GM21529 (cell line): ENCODE data around the gene CC2D2B.
"Not testable (repeated sequence)": the region's sequence is repeated elsewhere in the genome, so short reads cannot be mapped to it uniquely, and the experiment has no call there.

Experiments used
- ATAC-seq: cut with Tn5 transposase; IDR thresholded peaks from one replicate; pipeline ENCODE4 v1.9.1; 2021; ENCODE audit not compliant: unreplicated experiment

Gene CC2D2B, protein sequence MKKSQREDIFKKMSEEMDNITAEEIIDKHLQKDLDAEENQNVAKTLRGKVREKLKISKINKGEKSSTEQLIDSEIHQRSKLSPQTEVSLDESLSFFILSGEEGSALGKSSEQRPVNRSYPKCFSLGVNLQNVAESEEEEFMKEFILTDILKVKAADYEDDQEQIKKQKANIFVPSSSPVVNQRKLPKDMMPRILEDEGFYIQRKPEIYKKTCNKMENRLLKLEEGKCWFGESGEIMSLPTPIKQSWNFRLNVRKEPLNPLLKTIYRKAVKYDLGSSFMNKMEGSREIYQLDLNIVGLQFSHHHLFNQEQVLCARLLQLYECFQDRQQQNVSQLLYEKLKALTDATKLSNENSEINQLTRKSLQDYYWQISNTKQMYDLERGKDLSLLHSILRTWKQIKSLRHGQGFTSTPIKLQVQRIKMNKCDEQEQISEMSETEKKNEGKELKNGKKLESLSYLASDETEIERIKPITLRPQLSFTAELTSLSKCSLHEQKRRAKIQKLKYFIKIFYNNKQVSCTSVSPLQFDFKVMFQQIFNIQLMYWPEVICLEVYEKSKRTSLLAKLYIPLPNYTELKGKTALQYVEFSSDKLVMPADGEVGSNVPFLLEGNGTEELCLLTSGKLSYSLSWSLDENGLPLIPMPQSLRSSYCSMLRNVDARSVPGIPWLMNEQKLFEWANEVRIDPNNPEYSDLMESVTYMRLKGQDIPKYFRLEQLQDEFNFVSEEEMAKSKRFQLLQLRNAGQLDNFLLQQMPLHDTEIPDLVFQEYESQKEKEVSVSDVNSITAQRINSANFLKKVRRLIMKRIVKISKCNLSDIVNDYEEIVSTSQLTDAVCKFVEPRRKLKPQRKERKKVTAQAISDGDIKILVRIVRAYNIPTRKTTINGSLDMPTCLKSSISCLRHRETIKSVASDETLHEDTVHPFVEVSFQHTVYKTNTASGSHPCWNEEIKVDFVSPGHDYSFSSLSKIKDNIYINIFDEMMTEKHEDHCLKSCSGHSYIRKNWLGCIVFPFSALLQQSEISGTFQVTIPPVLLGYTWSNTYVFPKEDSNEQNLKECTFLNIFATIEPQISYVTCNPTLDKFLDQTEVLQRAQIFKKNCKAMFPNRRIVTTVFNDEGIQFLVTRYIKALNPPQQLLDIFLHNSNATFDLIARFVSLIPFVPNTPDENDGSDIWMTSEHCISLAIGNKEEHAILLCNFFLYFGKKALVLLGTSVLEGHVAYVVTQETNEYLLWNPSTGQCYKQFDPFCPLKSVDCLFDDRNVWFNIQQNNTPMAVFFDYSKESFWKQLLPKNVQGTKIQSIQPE (N-terminal part only)

DNA sequence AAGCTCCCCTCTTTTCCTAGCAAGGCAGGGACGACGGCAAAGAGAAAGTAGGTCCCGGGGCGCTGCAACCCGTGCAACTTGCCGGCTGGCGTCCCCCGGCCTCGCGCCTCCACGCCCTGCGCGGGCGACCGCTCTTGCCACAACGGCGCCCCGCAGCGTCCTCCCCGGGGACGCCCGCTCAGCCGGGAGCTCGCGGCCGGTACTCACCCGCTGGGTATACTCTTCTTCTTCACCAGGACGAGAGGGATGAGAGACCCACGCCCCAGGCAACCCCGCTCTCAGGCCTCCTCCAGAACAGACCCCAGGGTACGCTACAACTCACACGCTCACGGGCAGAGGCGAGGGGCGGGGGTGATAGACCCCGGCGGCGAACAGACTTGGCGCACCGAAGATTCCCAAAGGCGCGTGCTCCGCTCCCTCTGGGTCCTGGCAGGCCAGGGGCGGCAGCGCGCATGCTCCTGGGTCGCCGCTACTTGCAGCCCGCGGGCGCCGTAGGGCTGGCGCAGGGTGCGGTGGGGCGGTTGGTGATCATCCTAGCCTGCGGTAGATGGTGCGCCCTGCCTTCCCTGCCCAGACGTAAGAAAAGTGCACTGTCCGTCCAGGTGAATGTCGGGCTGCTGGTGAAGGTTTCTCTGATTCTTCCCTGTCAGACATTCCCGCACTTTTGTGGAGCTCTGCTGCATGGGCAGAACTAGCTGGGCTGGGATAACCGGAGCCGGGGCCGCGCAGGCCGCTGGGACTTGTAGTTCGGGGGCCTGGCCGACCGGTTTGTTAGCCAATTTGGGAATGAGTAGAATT is at the start of gene CC2D2B:
Gene CC2D2B, plus strand, starts transcription at position 520 of the 798 bp plus-strand sequence. CDS start 3,349 bp downstream, outside the sequence.
- ATAC-seq, result peak; percentile 87

GRCh38 chr10:95860166-95860940 is 47.4 kb upstream of the CC2D2B start:
- ATAC-seq, result no peak

DNA sequence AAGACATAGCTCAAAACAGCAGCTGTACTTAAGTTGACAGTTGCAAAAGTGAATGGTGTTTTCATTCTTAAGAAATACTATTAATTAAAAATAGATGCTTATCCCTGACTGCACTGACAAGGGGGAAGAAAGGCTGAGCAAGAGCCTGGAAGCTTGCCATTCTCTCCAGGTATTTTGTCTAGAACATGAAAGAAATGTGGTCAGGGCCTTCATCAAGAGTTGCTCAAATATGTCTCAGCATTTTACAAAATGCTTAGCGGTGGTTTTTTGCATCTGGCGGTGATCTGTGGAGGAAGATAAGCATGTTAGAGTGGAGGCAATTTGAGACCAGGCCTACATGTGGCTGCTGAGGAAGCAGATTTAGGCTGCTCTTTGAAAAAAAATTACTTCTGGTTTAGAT is 46.4 kb upstream of the CC2D2B start:
- no peak for ATAC-seq

- ATAC-seq, result peak; percentile 92
These were observed 42.6 kb upstream of the CC2D2B start for GRCh38 chr10:95864906-95865813.

- ATAC-seq, result no peak
These were observed 41.8 kb upstream of the CC2D2B start for GRCh38 chr10:95865814-95866466.

- no peak for ATAC-seq
These were observed 41.3 kb upstream of the CC2D2B start for GRCh38 chr10:95866467-95866842.

DNA sequence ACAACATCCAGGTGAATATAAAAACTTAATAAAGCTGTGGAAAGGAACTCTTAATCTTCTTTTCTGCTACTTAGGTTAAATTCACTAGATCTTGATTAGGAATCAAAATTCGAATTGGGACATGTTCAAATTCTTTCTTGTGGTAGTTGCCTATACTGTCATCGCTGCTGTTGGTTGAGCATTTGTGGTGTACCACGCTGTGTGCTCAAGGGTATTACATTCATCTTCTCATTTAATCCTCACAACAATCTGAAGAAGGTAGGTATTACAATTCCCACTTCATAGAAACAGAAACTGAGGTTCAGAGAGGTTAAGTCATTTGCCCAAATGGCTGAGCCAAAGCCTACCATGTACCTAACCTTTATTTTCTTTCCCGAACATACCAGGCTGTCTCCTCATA is 39.9 kb upstream of the CC2D2B start:
- no peak for ATAC-seq

- ATAC-seq, result no peak
These were observed 35.5 kb upstream of the CC2D2B start for GRCh38 chr10:95872158-95872711.

GRCh38 chr10:95873139-95873538 is 34.6 kb upstream of the CC2D2B start:
- no peak for ATAC-seq

- no peak for ATAC-seq
These were observed 34.1 kb upstream of the CC2D2B start for GRCh38 chr10:95873651-95874050.

GRCh38 chr10:95874783-95875182 is 33.0 kb upstream of the CC2D2B start:
- ATAC-seq, result not testable (repeated sequence)

GRCh38 chr10:95876756-95877155 is 31.0 kb upstream of the CC2D2B start:
- ATAC-seq, result no peak

DNA sequence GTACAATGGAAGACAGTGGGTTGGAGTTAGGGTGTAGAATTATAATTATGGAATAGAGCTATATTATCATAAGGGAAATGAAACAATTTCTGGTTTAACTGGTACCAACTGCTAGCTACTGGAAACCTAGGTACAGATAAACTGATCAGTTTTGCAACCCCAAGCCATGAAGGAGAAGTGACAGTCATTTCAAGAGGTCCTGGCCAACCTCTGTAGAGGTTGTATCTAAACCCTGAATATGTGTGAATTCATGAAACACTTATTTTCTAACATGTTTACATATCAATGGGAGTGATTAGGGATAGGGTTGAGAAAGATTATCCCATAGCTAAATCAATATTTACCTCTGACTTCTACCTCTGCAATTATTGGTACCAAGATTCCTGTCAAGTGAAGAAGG is 29.9 kb upstream of the CC2D2B start:
- ATAC-seq, result peak; percentile 50

DNA sequence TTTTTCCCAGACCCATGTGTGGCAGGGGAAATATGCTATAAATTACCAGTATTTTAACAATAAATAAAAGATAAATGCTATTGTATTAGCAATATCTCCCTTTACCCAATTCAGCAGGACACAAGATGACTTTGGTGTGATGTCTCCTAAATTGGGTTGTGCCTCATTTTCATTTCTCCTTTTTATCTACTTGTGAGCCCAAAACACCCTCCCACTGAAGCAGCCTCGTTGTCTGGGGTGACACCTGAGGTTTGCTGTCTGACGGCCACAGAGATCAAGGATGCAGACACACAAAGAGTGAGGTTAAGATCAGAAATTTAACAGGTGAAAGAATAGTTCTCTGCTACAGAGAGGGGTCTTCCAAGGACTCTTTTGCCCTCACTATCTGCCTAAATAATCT is 27.1 kb upstream of the CC2D2B start:
- peak; percentile 40 for ATAC-seq

DNA sequence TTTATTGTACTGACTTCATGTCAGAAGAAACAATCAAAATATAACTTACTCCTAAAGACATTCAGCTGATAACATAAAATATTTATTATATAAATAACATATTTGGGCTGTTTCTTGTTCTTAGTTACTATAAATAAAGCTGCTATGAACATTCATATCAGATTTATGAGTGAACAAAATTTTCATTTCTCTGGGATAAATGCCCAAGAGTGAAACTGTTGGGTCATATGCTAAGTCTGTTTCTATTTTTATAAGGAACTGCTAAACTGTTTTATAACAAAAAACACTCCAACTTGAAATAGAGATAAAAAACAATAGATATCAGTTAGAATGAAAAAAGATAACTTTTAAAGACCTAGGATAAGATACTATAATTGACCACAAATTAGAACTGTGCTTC is 26.5 kb upstream of the CC2D2B start:
- no peak for ATAC-seq

- ATAC-seq, result no peak
These were observed 17.9 kb upstream of the CC2D2B start for GRCh38 chr10:95889830-95890229.

DNA sequence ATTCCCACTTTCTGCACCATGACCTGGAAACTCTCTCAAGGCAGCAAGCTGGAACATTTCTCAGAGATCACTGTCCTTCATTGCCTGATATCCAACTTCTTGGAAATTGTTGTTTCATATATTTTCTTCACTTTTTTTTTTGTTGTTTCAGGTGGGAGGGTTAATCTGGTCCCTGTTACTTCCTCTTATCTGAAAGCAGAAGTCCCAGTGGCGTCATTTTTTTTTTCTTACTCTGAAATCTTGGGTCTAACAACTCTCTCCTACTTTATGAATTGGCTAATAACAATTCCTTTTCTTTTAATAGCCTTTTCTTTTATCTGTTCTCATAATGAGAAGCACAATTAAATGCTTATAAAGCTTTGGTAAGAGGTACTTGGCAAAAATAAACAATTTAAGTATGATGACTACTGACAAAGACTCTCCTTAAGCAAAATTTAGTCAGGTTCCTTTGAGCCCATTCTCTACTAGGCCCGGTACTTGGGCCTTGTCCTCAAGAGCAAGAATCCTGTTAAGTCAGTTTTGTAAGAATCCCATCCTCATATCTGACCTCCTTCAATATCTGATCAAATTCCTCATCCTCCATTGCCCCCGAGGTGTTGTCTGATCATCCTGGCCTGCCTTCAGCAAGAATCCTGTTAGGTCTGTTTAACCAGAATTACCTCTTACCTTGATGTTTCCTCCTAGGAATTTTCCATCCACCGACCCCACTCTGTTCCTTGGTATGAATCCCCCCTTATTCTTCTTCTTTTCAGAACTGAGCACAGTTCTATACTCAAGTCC is 11.5 kb upstream of the CC2D2B start:
- ATAC-seq, result no peak
